Retina (tissue), 1 donor: Measurements from ENCODE around the gene SMIM9.
"Not testable (repeated sequence)": the region's sequence is repeated elsewhere in the genome, so short reads cannot be mapped to it uniquely, and the experiment has no call there.

ENCODE experiments used
- DNase-seq: peaks from one replicate; pipeline ENCODE4 v3.0.0-alpha.2; 2016

The SMIM9 gene

GRCh38 chrX:154834562-154834961 is at the start of gene SMIM9:
TSS of gene SMIM9 (minus strand) at chrX:154834662. CDS start at chrX:154830856, 3,806 bp downstream.
- no peak for DNase-seq

GRCh38 chrX:154884069-154884468 is 49.6 kb upstream of the SMIM9 start:
- DNase-seq = not testable (repeated sequence)

GRCh38 chrX:154873329-154873728 is 38.9 kb upstream of the SMIM9 start:
- no peak for DNase-seq

GRCh38 chrX:154868522-154868921 is 34.1 kb upstream of the SMIM9 start:
- not testable (repeated sequence) for DNase-seq

GRCh38 chrX:154855256-154855655 is 20.8 kb upstream of the SMIM9 start:
- DNase-seq = no peak

- no peak for DNase-seq
Observed at GRCh38 chrX:154850957-154851611, 16.6 kb upstream of the SMIM9 start.

DNA sequence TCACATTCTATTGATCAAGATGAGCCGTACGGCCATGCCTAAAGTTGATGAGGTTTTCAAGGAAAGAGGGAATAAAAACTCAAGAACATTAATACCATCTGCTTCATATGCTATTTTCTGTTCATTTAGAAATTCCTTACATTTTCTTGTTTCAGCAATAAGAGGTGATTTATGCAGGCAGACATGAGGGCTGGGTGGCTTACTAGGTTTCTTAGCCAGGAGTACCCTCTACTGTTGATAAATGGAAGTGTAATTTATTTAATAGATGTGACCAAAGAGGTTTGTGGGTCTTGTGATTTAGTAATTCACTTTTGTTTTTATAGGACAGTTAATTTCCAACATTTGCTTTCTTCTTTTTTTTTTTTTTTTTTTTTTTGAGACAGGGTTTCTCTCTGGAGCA is 6.4 kb upstream of the SMIM9 start:
- DNase-seq = no peak

DNA sequence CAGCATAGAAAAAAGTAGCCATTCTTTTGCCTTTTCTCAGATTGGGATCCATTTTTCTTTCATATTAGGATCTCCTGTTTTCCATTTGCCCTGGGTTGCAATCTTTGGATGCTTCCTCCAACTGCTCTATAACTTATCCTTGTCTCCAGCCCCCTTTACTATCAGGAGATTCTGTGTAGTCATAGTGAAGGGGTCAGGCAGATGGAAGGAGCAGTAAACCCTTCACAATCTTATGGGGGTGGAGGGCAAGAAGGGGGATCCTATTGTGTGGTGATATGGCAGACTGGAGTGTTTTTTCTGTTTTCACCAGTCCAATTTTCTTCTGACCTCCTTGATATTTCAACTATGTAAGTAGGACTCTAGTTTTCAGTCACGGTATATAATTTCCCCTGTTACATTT is 1.7 kb upstream of the SMIM9 start:
- no peak for DNase-seq

DNA sequence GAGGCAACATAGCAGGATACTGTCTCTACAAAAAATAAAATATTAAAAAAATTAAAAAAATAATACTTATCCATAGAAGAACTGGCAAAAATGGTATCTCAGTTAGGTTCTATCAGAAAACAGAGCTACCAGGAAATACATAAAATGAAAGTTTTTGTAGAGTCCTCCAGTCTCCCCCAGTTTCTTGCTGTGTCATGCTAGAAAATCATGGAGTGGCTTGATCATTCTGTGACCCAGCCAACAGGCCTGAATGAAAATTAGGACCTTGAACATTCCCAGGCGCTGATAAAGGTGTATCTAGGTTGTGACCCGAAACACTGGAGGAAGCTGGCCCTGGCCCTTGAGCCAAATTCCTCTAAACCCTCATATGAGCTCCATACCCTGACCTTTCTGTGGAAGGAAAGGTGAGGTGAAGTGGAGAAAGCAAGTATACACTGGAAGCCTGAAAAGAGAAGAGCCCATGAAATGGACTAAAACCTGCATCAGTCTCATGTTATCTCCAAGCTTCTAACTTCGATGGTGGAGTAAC is 652 bp downstream of the SMIM9 start:
- no peak for DNase-seq

- DNase-seq = no peak
Observed at GRCh38 chrX:154829926-154830442, 4.5 kb downstream of the SMIM9 start.

DNA sequence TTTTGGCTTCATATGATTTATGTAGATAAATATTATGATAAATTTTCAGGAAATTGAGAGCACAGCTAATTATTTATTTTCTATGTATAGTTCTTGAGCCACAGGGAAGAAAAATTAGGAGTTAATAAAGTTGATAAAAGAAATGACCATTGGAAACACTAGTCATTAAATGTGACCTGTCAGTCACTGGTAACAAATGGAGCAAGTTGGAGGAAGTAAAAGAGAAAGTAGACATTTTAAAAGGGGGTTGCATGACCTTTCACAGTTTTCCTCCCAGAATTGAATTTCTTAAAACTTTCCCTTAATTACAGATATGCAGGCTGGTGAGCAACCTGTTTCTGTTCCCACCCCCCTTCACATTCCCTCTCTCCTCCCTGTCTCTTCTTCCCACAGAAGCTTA is 5.3 kb downstream of the SMIM9 start:
- DNase-seq = no peak

DNA sequence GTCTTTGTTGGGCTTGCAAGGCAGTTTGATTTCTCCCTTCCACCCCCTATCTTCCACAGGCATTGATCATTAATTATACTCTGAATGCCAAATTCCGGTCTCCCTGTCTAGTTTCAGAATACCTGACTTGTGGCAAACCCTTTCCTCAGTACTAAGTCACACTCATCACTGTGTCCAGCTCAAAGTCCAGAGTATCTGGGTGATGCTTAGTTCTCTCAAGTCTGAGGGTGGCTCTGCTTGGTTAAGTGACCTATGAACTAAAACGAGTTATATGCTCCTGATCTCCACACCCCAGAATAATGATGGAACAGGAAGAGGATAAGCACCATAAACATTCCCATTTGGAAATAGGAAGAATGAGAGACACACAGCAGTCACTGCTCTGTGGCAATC is 6.5 kb downstream of the SMIM9 start:
- no peak for DNase-seq

DNA sequence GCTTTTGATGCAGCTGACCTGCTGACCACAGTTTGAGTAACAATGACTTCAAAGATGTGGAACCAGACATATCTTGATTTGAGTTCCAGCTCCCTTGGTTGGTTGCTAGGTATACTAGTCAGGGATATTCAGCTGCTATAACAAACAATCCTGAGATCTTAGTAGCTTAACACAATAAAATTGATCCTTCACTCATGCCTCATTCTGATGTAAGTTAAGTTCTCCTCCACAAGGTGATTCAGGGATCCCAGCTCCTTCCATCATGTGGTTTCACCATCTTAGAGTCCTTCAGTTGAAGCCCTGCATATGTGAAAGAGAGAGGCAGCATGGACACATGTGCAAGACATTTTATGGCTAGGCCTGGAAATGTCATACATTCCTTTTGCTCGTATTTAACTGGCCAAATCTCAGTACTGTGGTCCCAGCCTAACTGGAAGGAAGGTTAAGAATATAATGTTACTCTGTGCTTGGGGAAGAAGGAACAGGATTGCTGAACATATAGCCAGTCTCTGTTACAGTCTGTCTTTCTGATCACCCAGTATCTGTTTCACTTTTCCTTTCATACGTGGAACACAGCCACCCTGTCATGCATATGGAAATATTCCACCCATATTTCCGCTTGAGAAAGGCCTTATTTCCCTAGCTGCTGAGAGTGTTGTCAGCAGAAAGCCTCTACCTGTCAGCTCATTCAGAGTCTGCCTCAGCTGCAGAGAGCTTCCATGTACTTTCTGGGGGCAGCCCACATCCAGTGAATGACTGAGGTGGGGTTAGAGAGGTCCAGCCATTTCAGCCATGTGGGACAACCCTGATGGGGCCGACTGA is 7.1 kb downstream of the SMIM9 start:
- no peak for DNase-seq

DNA sequence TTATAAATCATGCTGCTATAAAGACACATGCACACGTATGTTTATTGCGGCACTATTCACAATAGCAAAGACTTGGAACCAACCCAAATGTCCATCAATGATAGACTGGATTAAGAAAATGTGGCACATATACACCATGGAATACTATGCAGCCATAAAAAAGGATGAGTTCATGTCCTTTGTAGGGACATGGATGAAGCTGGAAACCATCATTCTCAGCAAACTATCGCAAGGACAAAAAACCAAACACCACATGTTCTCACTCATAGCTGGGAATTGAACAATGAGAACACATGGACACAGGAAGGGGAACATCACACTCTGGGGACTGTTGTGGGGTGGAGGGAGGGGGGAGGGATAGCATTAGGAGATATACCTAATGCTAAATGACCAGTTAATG is 8.9 kb downstream of the SMIM9 start:
- DNase-seq = not testable (repeated sequence)

DNA sequence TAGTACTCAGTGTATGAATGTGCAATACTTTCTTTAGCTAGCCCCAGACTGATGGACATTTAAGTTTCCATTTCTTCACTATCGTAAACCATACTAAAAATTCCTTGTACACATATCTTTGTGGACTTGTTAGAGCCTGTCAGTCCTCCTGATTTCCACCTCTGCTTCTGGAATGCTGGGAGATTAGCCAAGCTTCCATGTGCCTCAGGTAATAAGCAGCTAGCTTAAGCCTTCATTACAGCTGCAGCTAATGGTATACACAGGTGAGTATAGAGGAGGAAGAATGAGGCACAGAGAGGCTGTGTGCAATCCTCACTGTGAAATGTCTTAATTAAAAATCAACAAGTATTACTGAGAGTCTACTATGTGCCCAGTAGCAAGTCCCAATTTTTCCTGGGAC is 9.8 kb downstream of the SMIM9 start:
- no peak for DNase-seq

DNA sequence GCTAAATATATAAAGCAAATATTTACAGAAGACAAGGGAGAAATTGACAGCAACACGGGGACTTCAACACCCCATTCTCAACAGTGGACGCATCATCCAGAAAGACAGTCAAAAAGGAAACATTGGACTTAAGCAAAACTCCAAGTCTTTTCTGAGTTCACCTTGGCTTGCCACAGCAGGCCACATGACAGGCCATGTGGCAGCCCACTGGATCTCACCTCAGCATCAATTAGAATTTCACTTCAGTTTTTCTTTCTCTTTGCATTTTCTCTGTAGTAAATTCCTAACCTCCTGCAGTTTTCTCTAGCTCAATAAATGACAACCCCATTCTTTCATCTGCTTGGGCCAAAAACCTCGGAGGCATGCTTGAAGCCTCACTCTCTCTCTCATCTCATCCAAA is 12.4 kb downstream of the SMIM9 start:
- DNase-seq = no peak

DNA sequence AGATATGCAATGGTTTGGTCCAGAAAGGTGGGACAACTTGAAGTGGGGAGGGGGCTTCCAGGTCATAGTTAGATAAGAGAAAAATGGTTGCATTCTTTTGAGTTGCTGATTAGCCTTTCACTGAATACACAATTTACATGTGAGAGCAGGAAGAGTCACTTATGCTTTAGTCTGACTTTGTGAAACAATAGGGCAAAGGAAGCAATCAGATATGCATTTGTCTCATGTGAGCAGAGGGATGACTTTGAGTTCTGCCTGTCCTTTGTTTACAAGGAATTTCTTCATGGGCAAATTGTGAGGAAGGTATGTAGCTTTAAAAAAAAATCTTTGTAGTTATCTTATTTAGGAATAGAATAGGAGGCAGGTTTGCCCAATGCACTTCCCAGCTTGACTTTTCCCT is 12.9 kb downstream of the SMIM9 start:
- DNase-seq = no peak

DNA sequence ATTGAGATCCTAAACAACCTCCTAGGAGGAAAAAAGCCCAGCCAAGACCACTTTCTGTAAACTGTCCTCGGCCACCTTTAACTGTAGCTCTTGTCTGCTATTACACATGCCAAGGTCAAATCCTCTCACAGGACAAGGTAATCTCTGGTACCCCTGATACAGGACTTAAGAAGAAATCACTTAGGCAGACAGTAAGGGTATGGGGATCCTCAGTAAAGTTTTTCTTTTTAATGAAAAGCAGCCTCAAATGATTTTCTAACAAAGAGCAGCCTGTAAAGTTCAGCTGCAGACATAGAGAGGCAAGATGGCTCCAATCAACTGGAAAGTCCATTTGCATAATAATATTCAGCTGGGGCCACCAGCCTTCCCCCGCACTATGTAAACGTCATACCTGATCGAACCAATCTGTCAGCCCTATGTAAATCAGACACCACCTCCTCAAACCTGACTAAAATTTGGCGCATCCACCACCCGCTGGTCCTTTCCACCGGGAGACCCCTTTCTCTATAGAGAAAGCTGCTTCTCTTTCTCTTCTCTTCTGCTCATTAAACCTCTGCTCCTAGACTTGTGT is 14.6 kb downstream of the SMIM9 start:
- DNase-seq = no peak

- peak; percentile 23 for DNase-seq
Observed at GRCh38 chrX:154818916-154819770, 15.3 kb downstream of the SMIM9 start.

- DNase-seq = not testable (repeated sequence)
Observed at GRCh38 chrX:154817048-154817618, 17.3 kb downstream of the SMIM9 start.

GRCh38 chrX:154816326-154816898 is 18.1 kb downstream of the SMIM9 start:
- not testable (repeated sequence) for DNase-seq

DNA sequence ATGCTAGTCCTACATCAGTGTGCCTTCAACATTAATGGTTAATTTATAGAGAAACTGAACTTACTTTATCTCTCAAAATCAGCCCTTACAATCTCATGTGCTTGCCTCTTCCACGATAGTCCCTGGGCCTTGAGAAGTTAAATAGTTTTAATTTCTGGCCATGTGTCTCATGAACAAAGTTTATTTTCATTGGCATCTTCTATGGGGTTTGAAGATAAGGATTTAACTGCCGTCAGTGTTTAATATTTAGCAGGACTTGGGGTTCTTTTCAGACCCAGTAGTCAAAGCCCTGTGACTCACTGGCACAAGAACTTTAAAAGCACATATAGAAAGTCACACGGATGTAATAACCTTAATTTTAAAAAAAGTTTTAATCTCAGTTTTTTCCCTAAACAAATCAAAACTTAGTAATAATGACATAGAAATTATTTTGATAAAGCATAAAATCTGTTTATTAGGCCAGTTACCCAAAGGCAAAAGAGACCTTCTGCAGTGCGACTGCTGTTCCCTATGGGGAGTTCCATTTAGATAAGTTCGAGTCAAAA is 19.1 kb downstream of the SMIM9 start:
- no peak for DNase-seq
